GM19467 (cell line): ENCODE measurements around the gene EPHA8.

Experiments used
- ATAC-seq: cut with Tn5 transposase; IDR thresholded peaks from one replicate; pipeline ENCODE4 v1.9.1; 2021; ENCODE audit warnings: mild to moderate bottlenecking, moderate library complexity; ENCODE audit not compliant: unreplicated experiment

EPHA8 gene

DNA sequence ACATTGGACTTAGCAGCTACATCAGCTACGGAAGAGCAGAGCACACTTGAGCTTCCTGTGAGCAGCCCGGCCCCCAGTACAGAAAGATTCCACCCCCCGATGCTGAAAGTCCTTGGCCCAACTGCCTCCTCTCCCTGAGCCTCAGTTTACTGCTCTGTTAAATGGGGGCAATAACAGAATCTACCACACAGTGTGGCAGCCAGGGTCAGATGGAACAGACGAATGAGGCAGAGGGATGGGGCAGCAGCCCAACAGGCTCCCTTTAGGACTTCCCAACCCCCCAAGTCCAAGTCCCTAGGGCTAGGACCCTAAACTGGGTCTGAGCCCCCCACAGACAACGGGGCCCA, 50.3 kb downstream of the EPHA8 start:
- no peak for ATAC-seq

DNA sequence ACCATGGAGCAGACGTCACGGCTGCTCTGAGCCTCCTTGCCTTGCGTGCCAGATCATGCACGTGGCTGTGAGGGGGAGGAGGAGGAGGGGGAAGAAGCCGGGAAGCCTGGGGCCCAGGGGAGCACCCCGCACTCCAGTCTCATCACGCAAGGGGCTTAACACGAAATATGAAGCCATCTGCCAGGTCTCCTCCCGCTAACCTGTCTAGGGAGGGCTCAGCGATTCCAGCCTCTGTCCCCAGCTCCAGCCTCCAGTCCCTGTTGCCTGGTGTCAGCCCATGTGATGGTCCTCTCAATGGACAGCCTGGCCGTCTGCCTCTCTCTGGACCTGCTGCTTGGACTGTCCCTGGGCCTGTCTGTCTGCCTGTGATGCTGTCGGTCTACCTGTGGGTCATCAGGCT, 50.7 kb downstream of the EPHA8 start:
- ATAC-seq: no peak

DNA sequence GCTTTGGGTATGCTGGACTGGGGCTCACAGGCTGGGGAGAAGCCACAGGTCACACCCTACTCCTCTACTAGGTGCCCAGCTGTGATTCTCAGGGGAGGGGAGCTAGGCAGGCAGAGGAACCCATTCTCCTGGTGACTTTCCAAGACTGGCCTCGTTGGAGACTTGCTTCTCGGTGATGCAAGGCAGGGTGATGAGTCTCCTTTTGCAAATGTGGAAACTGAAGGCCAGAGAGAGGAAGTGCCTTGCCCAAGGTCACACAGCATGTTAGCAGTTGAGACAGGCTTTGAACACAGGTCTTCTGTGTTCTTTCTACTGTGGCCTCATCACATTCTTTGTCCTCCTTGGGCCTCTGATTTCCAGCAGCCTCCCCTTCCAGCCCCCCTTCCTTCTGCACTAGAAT, 52.6 kb downstream of the EPHA8 start:
- ATAC-seq: no peak

DNA sequence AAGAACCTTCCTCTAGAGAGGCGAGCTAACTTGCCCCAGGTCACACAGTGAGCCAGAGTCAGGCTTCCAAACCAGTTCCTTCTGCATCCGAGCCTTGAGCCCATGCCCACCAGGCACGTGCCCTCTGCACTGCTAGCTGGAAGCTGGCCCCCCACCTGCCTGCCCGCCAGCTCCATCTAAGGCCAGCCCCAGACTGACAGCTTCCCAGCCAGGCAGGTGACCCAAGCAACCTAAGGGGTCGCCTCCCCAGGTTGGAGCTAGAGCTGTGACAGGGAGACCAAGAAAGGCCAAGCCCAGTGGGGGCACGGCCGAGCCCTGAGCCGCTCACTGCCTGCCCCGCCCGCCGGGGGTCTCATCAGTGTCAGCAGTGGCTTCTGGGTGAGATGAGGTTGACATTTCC, 53.3 kb downstream of the EPHA8 start:
- no peak for ATAC-seq

GRCh38 chr1:22618056-22618455, 54.8 kb downstream of the EPHA8 start:
- no peak for ATAC-seq

GRCh38 chr1:22619252-22619651, 56.0 kb downstream of the EPHA8 start:
- no peak for ATAC-seq

GRCh38 chr1:22619798-22620197, 56.5 kb downstream of the EPHA8 start:
- ATAC-seq: no peak

DNA sequence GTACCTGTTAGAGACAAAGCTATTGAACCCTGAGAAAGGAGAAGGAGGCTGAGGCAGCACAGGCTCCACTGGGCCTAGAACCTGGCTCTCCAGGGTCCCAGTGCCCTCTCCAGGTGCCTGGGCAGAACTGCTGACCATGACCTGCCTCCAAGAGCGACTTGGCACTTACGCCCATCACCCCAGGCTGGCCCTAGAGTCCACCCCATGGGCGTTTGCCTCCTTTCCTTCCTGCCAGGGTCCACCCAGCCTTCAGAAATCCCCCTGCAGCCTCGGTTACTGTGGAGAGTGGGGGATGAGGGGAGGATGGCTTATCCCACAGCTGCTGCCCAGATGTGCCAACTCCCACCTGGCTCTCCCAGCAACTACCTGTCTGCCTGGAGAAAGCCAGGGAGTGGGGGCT, 58.5 kb downstream of the EPHA8 start:
- ATAC-seq: no peak

DNA sequence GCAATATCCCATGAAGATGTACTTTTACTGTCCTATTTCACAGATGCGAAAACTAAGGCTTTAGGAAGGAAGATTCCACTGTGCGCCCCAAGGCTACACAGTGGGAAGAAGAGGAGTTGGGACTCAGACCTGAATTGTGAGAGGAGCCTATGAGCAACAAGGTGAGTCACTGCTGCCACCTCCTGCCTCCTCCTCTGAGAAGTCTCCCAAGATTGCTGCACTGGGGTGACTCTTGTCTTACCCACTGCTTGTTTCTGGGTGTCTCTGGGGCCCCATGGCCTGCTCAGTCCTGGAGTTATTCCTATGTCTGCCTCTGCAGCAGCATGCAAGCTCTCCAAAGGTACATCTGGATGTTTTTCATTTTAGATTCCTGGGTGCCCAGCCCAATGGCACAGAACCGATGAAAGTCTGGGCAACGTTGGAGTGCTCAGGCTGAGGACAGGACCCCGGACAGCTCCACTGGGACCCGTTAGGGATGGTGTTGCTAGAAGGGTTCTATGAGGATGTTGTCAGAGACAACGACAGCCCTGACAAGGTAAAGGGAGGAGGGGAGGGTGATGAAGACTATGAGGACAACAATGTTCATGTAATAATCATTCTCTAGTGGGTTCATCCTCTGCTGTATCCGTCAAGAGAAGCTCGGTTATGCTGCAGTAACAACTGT, 62.1 kb downstream of the EPHA8 start:
- ATAC-seq: no peak

DNA sequence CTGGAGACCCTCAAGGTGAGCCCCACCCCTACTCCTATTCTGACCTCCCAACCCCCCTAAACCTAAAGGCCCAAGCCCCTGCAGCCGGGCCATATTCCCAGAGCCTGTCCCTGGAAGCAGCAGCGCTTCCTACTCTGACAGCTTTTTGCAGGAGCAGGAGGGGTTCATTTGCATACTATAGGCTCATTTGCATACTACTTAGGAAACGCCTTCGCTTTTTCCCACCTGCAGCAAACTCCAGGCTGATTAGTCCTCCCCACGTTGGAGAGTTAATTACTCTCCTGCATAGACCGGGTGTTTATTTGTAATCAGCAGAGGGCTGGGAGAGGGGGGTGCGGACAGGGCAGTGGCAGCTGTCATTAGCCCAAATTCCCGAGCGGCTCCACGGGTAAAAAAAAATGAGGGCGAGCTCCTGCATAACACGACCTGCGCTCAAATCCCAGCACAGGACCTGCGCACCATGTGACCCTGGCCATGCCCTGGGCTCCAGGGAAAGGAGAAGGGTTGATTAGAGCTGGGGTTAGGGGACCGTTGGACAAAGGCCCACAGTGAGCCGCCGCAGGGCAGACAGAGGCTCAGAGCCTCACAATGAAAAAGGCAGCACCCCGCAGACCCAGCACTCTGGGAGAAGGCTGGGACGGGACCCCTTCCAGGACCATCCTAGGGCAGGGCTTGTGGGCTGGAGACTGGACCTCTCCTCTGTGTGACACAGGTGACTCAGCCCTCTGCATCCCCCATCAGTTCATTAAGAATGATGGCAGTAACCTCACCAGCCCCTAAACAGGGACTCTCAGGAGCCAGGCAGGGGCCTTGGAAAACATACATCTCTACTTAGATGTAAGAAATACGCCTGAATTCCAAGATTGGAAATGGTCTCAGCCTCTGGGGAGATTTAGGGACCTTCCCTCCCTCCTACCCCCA, 63.2 kb downstream of the EPHA8 start:
- no peak for ATAC-seq

DNA sequence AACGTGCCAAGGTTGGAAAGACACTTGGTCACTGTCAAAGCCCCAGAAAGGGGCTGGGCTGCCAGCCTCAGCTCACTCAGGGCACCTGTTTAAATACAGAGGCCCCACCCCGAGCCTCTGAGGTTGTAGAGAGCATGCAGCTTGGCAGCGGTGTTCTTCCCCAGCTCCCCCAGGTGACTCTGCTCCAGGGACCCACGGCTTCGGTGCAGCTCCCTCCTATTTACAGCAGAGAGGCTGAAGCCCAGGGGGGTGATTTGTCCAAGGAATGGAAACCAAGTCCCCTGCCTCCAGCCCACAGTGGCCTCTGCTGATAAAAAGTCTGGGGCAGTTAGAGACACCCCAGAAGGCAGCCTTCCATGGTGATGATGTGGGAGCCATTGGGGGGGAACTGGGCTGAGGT, 64.0 kb downstream of the EPHA8 start:
- ATAC-seq: no peak

DNA sequence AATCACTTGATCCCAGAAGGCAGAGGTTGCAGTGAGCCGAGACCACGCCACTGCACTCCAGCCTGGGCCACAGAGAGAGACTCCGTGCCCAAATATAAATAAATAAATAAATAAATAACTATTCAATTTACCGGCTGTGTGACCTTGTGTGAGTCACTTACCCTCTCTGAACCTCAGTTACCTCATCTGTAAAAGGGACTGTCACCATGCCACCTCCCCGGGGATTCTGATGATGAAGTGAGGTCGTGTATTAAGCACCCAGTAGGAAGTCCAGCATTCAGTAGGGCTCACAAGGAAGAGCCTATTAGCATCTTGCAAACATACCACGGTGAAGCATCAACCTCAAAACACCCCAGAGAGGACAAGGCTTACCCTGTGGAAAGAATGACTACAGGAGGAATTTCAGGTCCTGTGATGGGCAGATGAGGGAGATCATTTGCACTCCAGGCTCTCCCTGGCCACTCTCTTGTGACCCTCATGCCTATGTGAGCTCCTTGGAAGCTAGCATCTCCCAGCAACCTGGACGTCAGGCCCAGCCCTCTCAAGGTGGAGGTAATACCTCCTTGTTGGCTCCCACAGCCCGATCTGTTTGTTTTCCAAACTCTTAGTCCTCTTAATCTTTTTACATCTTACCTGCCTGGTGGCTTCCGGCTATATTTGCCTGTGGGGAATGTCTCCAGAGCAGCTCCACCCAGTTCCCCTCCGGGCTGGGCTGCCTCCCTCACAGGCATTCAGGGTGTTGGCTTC, 65.6 kb downstream of the EPHA8 start:
- ATAC-seq: no peak

DNA sequence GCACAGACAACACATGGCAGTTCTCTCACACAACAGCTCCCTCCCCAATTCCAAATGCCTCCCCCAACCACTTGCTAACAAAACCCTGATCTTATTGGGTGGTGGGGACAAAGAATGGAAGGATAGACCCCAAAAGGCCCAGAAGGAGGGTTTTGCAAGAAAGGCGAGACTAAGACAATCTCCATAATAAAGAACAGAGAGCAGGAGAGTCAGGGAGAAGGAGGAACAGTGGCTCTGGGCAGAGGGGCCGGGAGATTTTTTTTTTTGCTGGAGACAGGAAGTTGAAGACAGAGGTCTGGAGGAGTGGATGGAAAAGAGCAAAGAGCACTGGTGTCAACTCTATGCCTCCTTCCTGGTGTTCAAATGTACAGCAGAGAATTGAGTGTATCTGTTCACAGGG, 66.6 kb downstream of the EPHA8 start:
- no peak for ATAC-seq

DNA sequence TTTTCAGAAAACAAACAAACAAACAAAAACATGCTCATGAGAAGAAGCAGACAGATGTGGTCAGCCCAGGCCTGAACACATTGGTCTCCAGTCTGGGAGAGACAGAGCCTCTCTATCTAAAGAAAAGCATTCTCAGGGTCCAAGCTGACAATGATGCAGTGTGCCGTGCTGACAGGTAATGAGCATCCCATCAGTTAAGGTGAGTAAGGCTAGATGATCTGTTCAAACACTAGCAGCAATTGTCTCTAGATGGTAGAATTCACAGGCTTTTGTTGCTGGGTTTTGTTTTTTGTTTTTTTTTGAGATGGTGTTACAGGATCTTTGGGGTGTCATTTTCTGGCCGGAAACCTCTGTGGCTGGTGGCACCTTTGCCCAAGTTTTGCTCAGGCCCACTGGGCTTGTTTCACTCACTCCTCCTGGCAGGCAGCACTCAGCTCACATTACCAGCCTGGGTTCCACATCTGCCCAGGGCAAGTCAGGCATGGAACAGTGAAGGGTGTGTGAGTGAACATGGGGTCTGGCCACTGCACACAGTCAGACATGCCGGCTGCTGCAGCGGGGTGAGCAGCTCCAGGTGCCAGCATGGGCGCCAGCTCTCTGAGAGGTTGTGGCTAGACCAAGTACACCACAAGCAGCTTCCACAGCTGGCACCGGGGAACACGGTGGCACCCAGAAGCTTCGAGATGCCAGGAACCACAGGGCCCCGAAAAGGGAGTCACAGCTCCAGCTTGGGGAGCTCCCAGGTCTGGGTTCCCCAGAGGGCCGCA, 70.6 kb downstream of the EPHA8 start:
- ATAC-seq: no peak

GRCh38 chr1:22635436-22635835, 72.1 kb downstream of the EPHA8 start:
- ATAC-seq: no peak

DNA sequence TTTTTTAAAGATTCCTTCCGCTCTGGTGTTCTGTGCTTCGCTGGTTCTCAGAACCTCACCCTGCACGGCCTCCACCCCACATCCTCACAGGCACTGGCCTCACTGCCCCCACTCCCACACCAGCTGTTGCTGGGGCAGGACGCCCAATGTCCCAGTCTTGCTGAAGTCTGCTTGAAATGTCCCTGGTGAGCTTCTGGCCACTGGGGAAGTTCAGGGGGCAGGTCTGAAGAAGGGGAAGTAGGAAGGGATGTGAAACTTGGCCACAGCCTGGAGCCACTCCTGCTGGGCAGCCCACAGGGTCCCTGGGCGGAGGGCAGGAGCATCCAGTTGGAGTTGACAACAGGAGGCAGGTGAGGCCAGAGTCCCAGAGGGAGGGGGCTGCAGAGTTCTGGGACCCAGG, 73.1 kb downstream of the EPHA8 start, which contains the start of gene C1QA:
TSS of gene C1QA (plus strand) at position 276 of the 400 bp plus-strand sequence. CDS start 989 bp downstream, outside the sequence.
- no peak for ATAC-seq

- ATAC-seq: no peak
Observed at GRCh38 chr1:22636927-22637326, 73.6 kb downstream of the EPHA8 start.

DNA sequence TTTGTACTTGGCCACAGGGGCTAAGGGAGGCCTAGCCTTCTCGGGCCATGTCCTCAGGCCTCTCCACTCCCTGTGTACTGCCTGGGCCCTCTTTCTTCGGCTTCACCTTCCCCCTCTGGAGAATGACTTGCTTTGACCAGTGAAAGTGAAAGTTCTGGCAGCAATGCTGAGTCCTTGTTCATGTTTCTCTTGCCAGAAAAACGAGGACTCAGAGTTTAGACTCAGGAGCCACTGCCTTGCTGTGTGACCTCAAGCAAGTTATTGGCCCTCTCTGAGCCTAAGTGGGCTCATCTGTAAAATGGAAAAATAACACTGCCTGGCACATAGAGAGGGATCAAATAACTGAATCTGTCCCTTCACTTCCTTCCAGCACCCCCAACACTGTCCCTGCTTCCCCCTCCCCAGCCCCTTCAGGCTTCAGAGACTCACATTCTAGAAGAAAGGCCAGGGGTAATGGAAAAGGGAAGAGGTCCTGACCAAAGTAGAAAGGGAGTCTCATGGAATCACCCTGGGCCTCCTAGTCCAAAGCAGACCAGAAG, 74.7 kb downstream of the EPHA8 start:
- ATAC-seq: no peak

DNA sequence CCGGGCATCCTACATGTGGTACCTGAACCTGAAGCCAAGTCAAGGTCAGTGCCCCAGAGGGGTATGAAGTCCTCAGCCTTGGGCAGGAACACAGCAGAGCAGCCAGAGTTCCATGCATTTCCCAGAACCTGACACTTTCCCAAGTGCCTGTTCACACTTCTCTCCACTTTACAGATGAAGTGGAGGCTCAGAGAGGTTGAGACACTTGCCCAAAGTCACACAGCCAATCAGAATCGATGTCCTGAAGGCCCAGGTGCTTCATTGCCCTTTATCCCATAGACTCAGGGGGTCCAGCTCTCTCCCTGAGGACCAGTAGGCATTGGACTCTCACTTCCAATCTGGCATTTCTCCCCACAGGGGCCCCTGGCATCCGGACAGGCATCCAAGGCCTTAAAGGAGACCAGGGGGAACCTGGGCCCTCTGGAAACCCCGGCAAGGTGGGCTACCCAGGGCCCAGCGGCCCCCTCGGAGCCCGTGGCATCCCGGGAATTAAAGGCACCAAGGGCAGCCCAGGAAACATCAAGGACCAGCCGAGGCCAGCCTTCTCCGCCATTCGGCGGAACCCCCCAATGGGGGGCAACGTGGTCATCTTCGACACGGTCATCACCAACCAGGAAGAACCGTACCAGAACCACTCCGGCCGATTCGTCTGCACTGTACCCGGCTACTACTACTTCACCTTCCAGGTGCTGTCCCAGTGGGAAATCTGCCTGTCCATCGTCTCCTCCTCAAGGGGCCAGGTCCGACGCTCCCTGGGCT, 75.4 kb downstream of the EPHA8 start:
- no peak for ATAC-seq

- ATAC-seq: no peak
Observed at GRCh38 chr1:22639286-22639685, 76.0 kb downstream of the EPHA8 start.
